Measurements from ENCODE around the gene FLNB. TPM values are rescaled to one million over a fixed set of nuclear protein-coding genes. Genes with fewer than 3 reads are reported as not detected.

FLNB gene
- 4.4 and 7.8 TPM in 2 replicates for total RNA-seq
- polyA plus RNA-seq (2012): 50.5 TPM

GRCh38 chr3:58008141-58009025, at the start of gene FLNB:
FLNB (plus strand) TSS chr3:58008422; CDS start chr3:58008565, 143 bp downstream.
- peak; percentile 61 for DNase-seq (ENCODE audit: low read depth)

- peak; percentile 31 for DNase-seq (ENCODE audit: low read depth)
These were observed 49.4 kb upstream of the FLNB start for GRCh38 chr3:57958642-57959422.

GRCh38 chr3:57959423-57960173, 48.6 kb upstream of the FLNB start:
- DNase-seq (ENCODE audit: low read depth): no peak

- DNase-seq (ENCODE audit: low read depth): no peak
These were observed 48.1 kb upstream of the FLNB start for GRCh38 chr3:57960174-57960505.

GRCh38 chr3:57961177-57961827, 46.9 kb upstream of the FLNB start:
- DNase-seq (ENCODE audit: low read depth): no peak

GRCh38 chr3:57961828-57962447, 46.3 kb upstream of the FLNB start:
- DNase-seq (ENCODE audit: low read depth): no peak

GRCh38 chr3:57962448-57962834, 45.8 kb upstream of the FLNB start:
- DNase-seq (ENCODE audit: low read depth): no peak

- no peak for DNase-seq (ENCODE audit: low read depth)
These were observed 44.3 kb upstream of the FLNB start for GRCh38 chr3:57963811-57964346.

- no peak for DNase-seq (ENCODE audit: low read depth)
These were observed 41.4 kb upstream of the FLNB start for GRCh38 chr3:57966829-57967228.

- DNase-seq (ENCODE audit: low read depth): no peak
These were observed 40.6 kb upstream of the FLNB start for GRCh38 chr3:57967590-57967989.

- no peak for DNase-seq (ENCODE audit: low read depth)
These were observed 39.7 kb upstream of the FLNB start for GRCh38 chr3:57968501-57968900.

GRCh38 chr3:57971975-57972374, 36.2 kb upstream of the FLNB start:
- no peak for DNase-seq (ENCODE audit: low read depth)

- DNase-seq (ENCODE audit: low read depth): no peak
These were observed 35.6 kb upstream of the FLNB start for GRCh38 chr3:57972531-57973111.

GRCh38 chr3:57973715-57974477, 34.3 kb upstream of the FLNB start:
- no peak for DNase-seq (ENCODE audit: low read depth)

- peak; percentile 59 for DNase-seq (ENCODE audit: low read depth)
These were observed 33.3 kb upstream of the FLNB start for GRCh38 chr3:57974796-57975388.

- no peak for DNase-seq (ENCODE audit: low read depth)
These were observed 30.4 kb upstream of the FLNB start for GRCh38 chr3:57977818-57978235.

GRCh38 chr3:57978316-57978715, 29.9 kb upstream of the FLNB start:
- no peak for DNase-seq (ENCODE audit: low read depth)

- DNase-seq (ENCODE audit: low read depth): no peak
These were observed 27.8 kb upstream of the FLNB start for GRCh38 chr3:57980416-57980815.
